ENCODE results near the gene CHIC2. TPM values are rescaled to one million over a fixed set of nuclear protein-coding genes. Genes with fewer than 3 reads are reported as not detected.
"Not testable (repeated sequence)": the region's sequence is repeated elsewhere in the genome, so short reads cannot be mapped to it uniquely, and the experiment has no call there.

CHIC2 gene
- polyA plus RNA-seq, 1 donor (not counting 4 experiments of a cell fraction or from before 2014, with no cell fraction given) = 21.9 TPM

GRCh38 chr4:54054501-54054900 is 9.9 kb downstream of the CHIC2 start:
- dilution Hi-C loops (cut with MboI; ENCODE audit: extremely low pct_ligation_motif_present, low sequenced_read_pairs) = no loop called here
- Histone ChIP-seq H3K4me1 (ENCODE audit: control insufficient read depth, extremely low read depth, insufficient read depth, low read length) (peaks cover 20% of the 10 kb centered on the region), H2AFZ (ENCODE audit: control insufficient read depth, low read length) (no peak overlapping the region), H3K27me3 (ENCODE audit: control insufficient read depth, extremely low read depth, insufficient read depth, low read length) (no peaks in the 10 kb centered on the region), H3K4me2 (ENCODE audit: control insufficient read depth, extremely low read depth, insufficient read depth, low read depth, low read length) (no peak overlapping the region), H4K20me1 (ENCODE audit: control insufficient read depth, extremely low read depth, insufficient read depth, low read length) (no peaks in the 10 kb centered on the region), H3K9me3 (ENCODE audit: control insufficient read depth, low read depth, low read length) (no peaks in the 10 kb centered on the region), H3K79me2 (ENCODE audit: control insufficient read depth, insufficient read depth, low read length) (peaks cover 95% of the 10 kb centered on the region), H3K27ac (ENCODE audit: control insufficient read depth, insufficient read depth, low read length) (no peak overlapping the region), H3K4me3 (ENCODE audit: control insufficient read depth in 2 of 3, extremely low read depth in 1 of 3, insufficient read depth in 2 of 3, low read depth in 1 of 3, low read length in 3 of 3) (no peak overlapping the region), H3K9me1 (ENCODE audit: control insufficient read depth, extremely low read depth, insufficient read depth, low read length) (no peaks in the 10 kb centered on the region), H3K36me3 (ENCODE audit: control insufficient read depth in 2 of 2, extremely low read depth in 1 of 2, insufficient read depth in 2 of 2, low read length in 2 of 2) (no peaks in the 10 kb centered on the region), H3K9ac (ENCODE audit: control insufficient read depth, extremely low read depth, insufficient read depth, low read length) (no peak overlapping the region)
- TF ChIP-seq EZH2 (IDR thresholded peaks at IDR 0.05; ENCODE audit: low read length) (no peak), CTCF (optimal IDR thresholded peaks at IDR 0.05 in 1 of 3, IDR thresholded peaks at IDR 0.05 in 1 of 3, conservative IDR thresholded peaks at IDR 0.05 in 1 of 3; ENCODE audit: extremely low read depth in 1 of 3, insufficient read depth in 2 of 3, low read length in 3 of 3) (no peak)
- no peak for DNase-seq (ENCODE audit: low read depth, low spot score)
- peak; percentile 39 for FAIRE-seq

- H2AFZ ChIP-seq (ENCODE audit: control insufficient read depth, low read length); H3K9ac ChIP-seq (ENCODE audit: control insufficient read depth, extremely low read depth, insufficient read depth, low read length); DNase-seq (ENCODE audit: low read depth, low spot score); H3K36me3 ChIP-seq (ENCODE audit: control insufficient read depth in 2 of 2, extremely low read depth in 1 of 2, insufficient read depth in 2 of 2, low read length in 2 of 2); H3K27me3 ChIP-seq (ENCODE audit: control insufficient read depth, extremely low read depth, insufficient read depth, low read length); H3K4me3 ChIP-seq (ENCODE audit: control insufficient read depth in 2 of 3, extremely low read depth in 1 of 3, insufficient read depth in 2 of 3, low read depth in 1 of 3, low read length in 3 of 3); H3K9me3 ChIP-seq (ENCODE audit: control insufficient read depth, low read depth, low read length); dilution Hi-C loops (cut with MboI; ENCODE audit: extremely low pct_ligation_motif_present, low sequenced_read_pairs); H3K9me1 ChIP-seq (ENCODE audit: control insufficient read depth, extremely low read depth, insufficient read depth, low read length); H4K20me1 ChIP-seq (ENCODE audit: control insufficient read depth, extremely low read depth, insufficient read depth, low read length); H3K4me2 ChIP-seq (ENCODE audit: control insufficient read depth, extremely low read depth, insufficient read depth, low read depth, low read length); FAIRE-seq; H3K27ac ChIP-seq (ENCODE audit: control insufficient read depth, insufficient read depth, low read length): not testable (repeated sequence)
- H3K4me1 ChIP-seq (ENCODE audit: control insufficient read depth, extremely low read depth, insufficient read depth, low read length) = peaks cover 20% of the 10 kb centered on the region
- H3K79me2 ChIP-seq (ENCODE audit: control insufficient read depth, insufficient read depth, low read length) = peaks cover 94% of the 10 kb centered on the region
Observed at GRCh38 chr4:54053322-54053721, 11.1 kb downstream of the CHIC2 start.

GRCh38 chr4:54050214-54050904 is 14.0 kb downstream of the CHIC2 start:
- no peaks in the 10 kb centered on the region for H3K36me3 ChIP-seq (ENCODE audit: control insufficient read depth in 2 of 2, extremely low read depth in 1 of 2, insufficient read depth in 2 of 2, low read length in 2 of 2)
- peak; percentile 82 for FAIRE-seq
- no peak for TF ChIP-seq CTCF (optimal IDR thresholded peaks at IDR 0.05 in 1 of 3, IDR thresholded peaks at IDR 0.05 in 1 of 3, conservative IDR thresholded peaks at IDR 0.05 in 1 of 3; ENCODE audit: extremely low read depth in 1 of 3, insufficient read depth in 2 of 3, low read length in 3 of 3)
- no peak for TF ChIP-seq EZH2 (IDR thresholded peaks at IDR 0.05; ENCODE audit: low read length)

GRCh38 chr4:54043630-54044029 is 20.8 kb downstream of the CHIC2 start:
- H2AFZ ChIP-seq (ENCODE audit: control insufficient read depth, low read length); H3K27ac ChIP-seq (ENCODE audit: control insufficient read depth, insufficient read depth, low read length); H3K9ac ChIP-seq (ENCODE audit: control insufficient read depth, extremely low read depth, insufficient read depth, low read length); H4K20me1 ChIP-seq (ENCODE audit: control insufficient read depth, extremely low read depth, insufficient read depth, low read length); FAIRE-seq; H3K4me3 ChIP-seq (ENCODE audit: control insufficient read depth in 2 of 3, extremely low read depth in 1 of 3, insufficient read depth in 2 of 3, low read depth in 1 of 3, low read length in 3 of 3); H3K9me1 ChIP-seq (ENCODE audit: control insufficient read depth, extremely low read depth, insufficient read depth, low read length); H3K9me3 ChIP-seq (ENCODE audit: control insufficient read depth, low read depth, low read length); H3K27me3 ChIP-seq (ENCODE audit: control insufficient read depth, extremely low read depth, insufficient read depth, low read length); DNase-seq (ENCODE audit: low read depth, low spot score); H3K4me1 ChIP-seq (ENCODE audit: control insufficient read depth, extremely low read depth, insufficient read depth, low read length); dilution Hi-C loops (cut with MboI; ENCODE audit: extremely low pct_ligation_motif_present, low sequenced_read_pairs); H3K4me2 ChIP-seq (ENCODE audit: control insufficient read depth, extremely low read depth, insufficient read depth, low read depth, low read length); H3K36me3 ChIP-seq (ENCODE audit: control insufficient read depth in 2 of 2, extremely low read depth in 1 of 2, insufficient read depth in 2 of 2, low read length in 2 of 2): not testable (repeated sequence)
- peaks cover 41% of the 10 kb centered on the region for H3K79me2 ChIP-seq (ENCODE audit: control insufficient read depth, insufficient read depth, low read length)

More at GRCh38 chr4:54050214-54050904, 14.0 kb downstream of the CHIC2 start:
- no peaks in the 10 kb centered on the region for H3K27me3 ChIP-seq (ENCODE audit: control insufficient read depth, extremely low read depth, insufficient read depth, low read length)
- dilution Hi-C loops (cut with MboI; ENCODE audit: extremely low pct_ligation_motif_present, low sequenced_read_pairs) = no loop called here
- H3K4me1 ChIP-seq (ENCODE audit: control insufficient read depth, extremely low read depth, insufficient read depth, low read length) = peaks cover 20% of the 10 kb centered on the region
- no peak overlapping the region for H3K9ac ChIP-seq (ENCODE audit: control insufficient read depth, extremely low read depth, insufficient read depth, low read length)
- H4K20me1 ChIP-seq (ENCODE audit: control insufficient read depth, extremely low read depth, insufficient read depth, low read length) = no peaks in the 10 kb centered on the region
- no peak for DNase-seq (ENCODE audit: low read depth, low spot score)
- H3K79me2 ChIP-seq (ENCODE audit: control insufficient read depth, insufficient read depth, low read length) = peaks cover 70% of the 10 kb centered on the region
- peak overlapping the region; percentile 10 for H3K4me2 ChIP-seq (ENCODE audit: control insufficient read depth, extremely low read depth, insufficient read depth, low read depth, low read length)
- H3K27ac ChIP-seq (ENCODE audit: control insufficient read depth, insufficient read depth, low read length) = no peak overlapping the region
- H2AFZ ChIP-seq (ENCODE audit: control insufficient read depth, low read length) = no peak overlapping the region
- no peaks in the 10 kb centered on the region for H3K9me3 ChIP-seq (ENCODE audit: control insufficient read depth, low read depth, low read length)
- no peaks in the 10 kb centered on the region for H3K9me1 ChIP-seq (ENCODE audit: control insufficient read depth, extremely low read depth, insufficient read depth, low read length)
- H3K4me3 ChIP-seq (ENCODE audit: control insufficient read depth in 2 of 3, extremely low read depth in 1 of 3, insufficient read depth in 2 of 3, low read depth in 1 of 3, low read length in 3 of 3) = no peak overlapping the region
